ENCODE measurements around the gene AGPAT3.
A peak's percentile ranks its signal among the peaks of the same experiment; 100 is the strongest.
"Not testable (repeated sequence)": the region's sequence is repeated elsewhere in the genome, so short reads cannot be mapped to it uniquely, and the experiment has no call there.

AGPAT3 gene

GRCh38 chr21:43835050-43835449 is 30.0 kb upstream of the AGPAT3 start:
- no peak for DNase-seq

DNA sequence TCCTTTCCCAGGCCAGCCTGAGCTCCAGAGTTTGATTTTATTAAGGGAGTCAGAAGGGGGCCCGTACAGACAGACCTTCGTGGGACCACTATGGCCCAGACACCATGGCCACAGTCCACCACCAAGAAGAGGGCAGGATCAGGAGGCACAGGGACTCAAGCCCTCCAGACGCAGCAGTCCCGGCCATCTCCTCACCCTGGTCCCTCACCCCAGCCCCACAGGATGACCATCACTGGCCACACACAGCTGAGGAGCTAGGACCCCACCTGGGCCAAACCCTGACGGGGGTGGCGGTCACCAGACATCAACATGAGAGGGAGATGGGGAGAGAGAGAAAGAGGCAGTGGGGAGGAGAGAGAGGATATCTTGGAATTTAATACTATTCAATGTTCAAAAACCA is 29.2 kb upstream of the AGPAT3 start:
- no peak for DNase-seq

GRCh38 chr21:43836616-43837015 is 28.4 kb upstream of the AGPAT3 start:
- no peak for DNase-seq

GRCh38 chr21:43840259-43840658 is 24.8 kb upstream of the AGPAT3 start:
- DNase-seq, result no peak

DNA sequence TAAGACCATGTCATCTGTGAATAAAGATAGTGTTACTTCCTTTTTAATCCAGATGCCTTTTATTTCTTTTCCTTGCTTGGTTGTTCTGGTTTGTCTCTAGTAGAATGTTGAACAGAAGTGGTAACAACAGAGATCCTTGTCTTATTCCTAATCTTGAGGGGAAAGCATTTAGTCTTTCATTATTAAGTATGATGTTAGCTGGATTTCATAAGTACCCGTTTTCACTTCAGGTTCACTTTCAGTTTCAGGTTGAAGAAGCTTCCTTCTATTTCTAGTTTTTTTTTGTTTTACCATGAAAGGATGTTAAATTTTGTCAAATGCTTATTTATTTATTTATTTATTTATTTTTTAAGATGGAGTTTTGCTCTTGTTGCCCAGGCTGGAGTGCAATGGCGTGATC is 22.3 kb upstream of the AGPAT3 start:
- no peak for DNase-seq

- not testable (repeated sequence) for DNase-seq
Measured at GRCh38 chr21:43844906-43845305, 20.1 kb upstream of the AGPAT3 start.

GRCh38 chr21:43845386-43845785 is 19.6 kb upstream of the AGPAT3 start:
- DNase-seq, result no peak

GRCh38 chr21:43846430-43846829 is 18.6 kb upstream of the AGPAT3 start:
- no peak for DNase-seq

DNA sequence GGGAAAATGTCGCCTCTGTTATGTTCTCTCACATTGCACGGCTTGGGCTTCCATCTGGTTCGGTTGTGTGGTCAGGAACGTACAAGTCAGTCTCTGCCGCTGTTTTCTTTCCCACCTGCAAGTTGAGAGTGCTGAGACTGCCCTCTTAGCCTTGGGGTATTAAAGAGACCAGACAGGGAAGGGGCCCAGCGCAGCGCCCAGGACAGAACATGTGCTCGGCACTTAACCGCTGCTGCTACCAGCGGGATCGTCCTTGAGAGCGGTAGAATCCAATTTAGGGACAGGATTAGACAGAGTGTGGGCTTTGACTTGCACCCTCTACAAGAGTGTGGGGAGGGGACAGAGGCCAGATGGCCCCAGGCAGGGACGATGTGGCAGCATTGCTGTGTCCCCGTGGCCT is 17.7 kb upstream of the AGPAT3 start:
- DNase-seq, result no peak

DNA sequence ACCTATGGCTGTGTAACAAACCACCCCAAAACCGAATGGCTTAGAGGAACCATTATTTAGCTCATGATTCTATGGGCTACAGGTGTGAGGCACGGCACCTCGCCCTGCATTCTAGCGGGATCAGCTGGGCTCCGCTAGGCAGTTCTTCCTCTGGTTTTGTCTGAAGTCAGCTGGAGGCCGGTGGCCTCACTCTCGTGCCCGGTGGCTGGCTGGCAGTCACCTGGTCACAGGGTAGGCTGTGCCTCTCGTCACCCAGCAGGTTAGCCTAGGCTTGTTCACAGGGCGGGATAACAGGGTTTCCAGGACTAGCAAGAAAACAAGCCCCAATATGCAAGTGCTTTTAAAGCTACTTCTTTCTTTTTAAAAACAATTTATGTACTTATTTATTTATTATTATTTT is 16.3 kb upstream of the AGPAT3 start:
- DNase-seq, result no peak

- no peak for DNase-seq
Measured at GRCh38 chr21:43849532-43850299, 15.3 kb upstream of the AGPAT3 start.

- DNase-seq, result no peak
Measured at GRCh38 chr21:43850728-43851295, 14.2 kb upstream of the AGPAT3 start.

- peak in 2 of 3 experiments; percentile 78 to 91 for DNase-seq
Measured at GRCh38 chr21:43851593-43851992, 13.4 kb upstream of the AGPAT3 start.

- peak in 1 of 3 experiments; percentile 13 for DNase-seq
Measured at GRCh38 chr21:43853851-43854772, 10.9 kb upstream of the AGPAT3 start.

DNA sequence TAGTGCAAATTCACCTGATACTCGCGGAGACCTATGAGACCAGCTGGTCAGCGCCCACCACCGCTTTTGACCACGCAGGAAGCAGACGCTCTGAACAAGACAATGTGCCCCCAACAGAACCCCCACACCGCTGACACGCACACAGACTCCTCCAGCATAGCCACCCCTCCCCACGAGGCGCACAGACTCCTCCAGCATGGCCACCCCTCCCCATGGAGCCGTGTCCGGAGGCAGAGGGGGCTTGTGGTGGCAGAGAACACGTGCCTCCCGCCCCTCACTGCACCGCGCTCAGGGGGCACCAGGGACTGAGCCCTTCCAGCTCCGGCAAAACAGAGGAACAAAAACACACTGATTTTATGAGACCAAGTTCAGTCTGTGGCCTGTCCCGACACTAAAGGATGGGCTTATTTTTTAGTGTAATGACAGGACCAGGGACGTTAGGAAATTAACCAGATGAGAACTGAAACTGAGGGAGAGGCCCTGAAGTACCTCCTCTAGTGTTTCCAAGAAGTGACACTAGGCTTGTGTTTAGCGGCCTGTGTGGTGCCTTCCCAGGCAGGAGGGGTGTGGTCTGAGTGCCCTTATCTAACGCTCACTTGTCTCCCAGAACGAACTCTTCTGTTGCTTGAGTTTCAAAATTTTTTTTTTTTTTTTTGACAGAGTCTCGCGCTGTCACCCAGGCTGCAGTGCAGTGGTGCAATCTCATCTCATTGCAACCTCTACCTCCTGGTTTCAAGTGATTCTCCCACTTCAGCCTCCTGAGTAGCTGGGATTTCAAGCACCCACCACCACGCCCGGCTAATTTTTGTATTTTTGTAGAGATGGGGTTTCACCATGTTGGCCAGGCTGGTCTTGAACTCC is 10.0 kb upstream of the AGPAT3 start:
- DNase-seq, result peak in 1 of 3 experiments; percentile 85

DNA sequence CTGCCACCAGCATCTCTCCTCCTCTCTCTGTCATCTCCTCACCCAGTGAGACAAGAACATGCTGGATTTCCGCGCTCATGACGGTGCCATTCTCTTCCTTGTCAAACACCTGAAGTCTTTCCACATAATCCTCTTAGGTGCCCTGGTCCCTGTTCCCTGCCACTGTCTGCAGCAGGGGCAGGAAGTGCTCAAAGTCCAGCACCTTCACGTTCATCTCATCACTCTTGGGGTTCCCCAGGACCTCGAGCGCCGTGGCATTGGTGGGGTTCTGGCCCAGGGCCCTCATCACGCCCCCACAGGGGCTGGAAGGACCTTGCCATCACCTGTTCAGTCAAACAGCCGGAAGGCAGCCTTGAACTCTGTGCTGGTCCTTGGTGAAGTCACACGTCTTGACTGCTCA is 9.1 kb upstream of the AGPAT3 start:
- DNase-seq, result no peak

DNA sequence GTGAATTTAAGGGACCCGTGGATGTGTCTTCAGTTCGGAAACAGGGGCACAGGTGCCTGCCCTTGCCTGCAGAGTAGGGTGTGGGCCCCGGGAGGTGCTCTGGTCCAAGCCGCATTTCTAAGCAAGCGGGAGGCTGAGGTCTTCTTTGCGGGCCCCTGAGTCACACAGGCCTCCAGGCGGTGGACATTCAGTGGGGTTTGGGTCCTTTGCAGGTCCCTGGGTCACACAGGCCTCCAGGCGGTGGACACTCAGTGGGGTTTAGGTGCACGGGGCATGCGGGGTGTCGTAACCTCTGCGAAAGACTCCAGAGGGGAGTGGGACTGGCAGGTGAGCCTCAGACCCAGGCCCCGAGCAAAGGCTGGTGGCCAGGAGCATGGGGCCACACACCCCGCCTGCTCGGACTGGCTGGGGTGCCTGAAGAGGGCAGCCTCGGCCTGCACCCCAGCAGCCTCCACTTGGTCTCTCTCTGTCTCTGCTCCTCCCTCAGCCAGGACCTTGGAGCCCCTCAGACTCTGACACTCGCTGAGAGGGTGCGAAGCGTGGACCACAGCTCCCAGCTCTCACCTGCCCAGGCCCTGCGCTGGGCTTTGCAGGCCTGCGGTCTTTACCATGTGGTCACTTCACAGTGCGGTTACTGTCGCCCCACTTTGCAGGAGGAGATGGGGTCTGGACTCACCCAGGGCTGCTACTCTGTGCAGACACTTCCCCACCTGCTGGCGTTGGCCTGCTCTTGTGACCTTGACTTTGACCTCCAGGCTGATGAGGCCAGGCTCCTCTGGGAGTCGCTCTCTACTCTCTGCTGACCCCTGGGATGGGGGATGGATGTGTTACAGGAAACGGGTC is 6.0 kb upstream of the AGPAT3 start:
- no peak for DNase-seq

- DNase-seq, result no peak
Measured at GRCh38 chr21:43859747-43860214, 5.2 kb upstream of the AGPAT3 start.

DNA sequence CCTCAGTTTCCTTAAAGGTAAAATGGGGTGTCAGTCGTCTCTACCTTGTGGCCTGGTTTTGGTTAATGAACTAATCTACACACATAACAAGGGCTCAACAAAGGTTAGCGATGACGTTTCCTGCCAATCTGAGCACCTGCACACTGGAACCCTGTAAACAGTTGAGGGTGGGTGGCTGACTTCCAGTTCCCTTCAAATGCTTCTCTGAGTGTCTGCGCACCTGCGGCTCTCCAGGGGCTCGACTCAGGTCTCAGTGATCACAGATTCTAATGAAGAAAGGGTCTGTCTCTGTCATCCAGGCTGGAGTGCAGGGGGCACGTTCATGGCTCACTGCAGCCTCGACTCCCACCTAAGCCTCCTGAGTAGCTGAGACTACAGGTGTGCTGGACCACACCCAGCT is 3.3 kb upstream of the AGPAT3 start:
- peak; percentile 35 to 72 (median 56) for DNase-seq

- DNase-seq, result peak in 2 of 3 experiments; percentile 84 to 92
Measured at GRCh38 chr21:43864313-43864961, 586 bp upstream of the AGPAT3 start.
